ENCODE measurements around the gene MLX.

DNA sequence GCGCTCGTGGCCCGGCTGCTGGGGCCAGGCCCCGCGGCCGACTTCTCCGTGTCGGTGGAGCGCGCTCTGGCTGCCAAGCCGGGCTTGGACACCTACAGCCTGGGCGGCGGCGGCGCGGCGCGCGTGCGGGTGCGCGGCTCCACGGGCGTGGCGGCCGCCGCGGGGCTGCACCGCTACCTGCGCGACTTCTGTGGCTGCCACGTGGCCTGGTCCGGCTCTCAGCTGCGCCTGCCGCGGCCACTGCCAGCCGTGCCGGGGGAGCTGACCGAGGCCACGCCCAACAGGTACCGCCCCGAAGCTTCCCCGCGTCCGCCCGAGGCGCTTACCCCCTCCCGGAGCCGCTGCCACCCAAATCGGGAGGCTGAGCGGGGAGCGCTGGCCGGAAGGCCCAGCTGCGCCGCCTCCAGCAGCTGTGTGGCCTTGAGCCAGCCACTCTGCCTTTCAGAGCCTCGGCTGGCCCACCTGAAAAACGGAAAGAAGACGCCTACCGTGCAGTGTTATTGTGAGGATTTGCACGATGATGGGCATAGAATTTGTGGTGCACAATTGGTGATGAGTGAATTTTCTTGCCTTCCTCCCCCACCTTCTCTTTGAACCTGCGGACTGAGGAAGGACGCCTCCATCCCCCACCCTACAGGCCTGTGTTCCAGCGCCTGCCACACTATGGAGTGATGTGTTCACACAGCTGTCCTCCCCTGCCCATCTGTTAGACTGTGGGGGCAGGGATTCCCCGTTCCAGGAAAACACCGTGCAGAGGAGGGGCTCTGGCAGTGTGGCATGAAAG is 30.3 kb upstream of the MLX start:
- TF ChIP-seq, protein P1, sequence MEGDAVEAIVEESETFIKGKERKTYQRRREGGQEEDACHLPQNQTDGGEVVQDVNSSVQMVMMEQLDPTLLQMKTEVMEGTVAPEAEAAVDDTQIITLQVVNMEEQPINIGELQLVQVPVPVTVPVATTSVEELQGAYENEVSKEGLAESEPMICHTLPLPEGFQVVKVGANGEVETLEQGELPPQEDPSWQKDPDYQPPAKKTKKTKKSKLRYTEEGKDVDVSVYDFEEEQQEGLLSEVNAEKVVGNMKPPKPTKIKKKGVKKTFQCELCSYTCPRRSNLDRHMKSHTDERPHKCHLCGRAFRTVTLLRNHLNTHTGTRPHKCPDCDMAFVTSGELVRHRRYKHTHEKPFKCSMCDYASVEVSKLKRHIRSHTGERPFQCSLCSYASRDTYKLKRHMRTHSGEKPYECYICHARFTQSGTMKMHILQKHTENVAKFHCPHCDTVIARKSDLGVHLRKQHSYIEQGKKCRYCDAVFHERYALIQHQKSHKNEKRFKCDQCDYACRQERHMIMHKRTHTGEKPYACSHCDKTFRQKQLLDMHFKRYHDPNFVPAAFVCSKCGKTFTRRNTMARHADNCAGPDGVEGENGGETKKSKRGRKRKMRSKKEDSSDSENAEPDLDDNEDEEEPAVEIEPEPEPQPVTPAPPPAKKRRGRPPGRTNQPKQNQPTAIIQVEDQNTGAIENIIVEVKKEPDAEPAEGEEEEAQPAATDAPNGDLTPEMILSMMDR (IDR thresholded peaks at IDR 0.05): peak in 2 of 6 experiments; percentile 7 to 9
- TF ChIP-seq POLR2A (IDR thresholded peaks at IDR 0.05): peak in 1 of 2 donors; percentile 38
